ENCODE measurements around the gene PICALM. TPM values are rescaled to one million over a fixed set of nuclear protein-coding genes. Genes with fewer than 3 reads are reported as not detected.

PICALM gene
- total and polyA plus RNA-seq, 9 of the 15 experiments (the other 6 are each of a cell fraction or from before 2014, with no cell fraction given) = 41.3 to 990 (median 309) TPM

DNA sequence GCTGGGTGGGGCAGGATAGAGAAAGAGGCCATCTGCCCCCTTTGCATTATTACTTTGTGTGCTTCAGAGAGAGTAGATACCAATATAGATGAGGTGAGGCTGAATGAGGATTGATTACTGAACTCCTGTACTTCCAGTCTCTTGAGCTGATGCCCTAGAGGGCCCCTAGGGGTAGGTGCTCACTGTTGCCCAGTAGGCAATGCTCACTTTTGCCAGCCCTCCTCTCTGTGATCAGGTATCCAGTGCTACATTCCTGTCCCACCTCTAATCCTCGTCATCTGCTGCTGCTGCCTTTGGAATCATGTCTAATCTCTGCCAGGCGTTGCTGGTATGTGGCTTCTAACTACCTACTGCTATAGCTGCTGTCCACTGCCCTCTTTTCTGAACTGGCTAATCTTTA lies 156.5 kb downstream of the PICALM start:
- Histone ChIP-seq H3K27me3 (ENCODE audit: control insufficient read depth in 2 of 2, insufficient read depth in 2 of 2, low read length in 2 of 2) (peaks cover 4 to 8% of the 10 kb centered on the region in 2 experiments; a peak in 3 of 5 replicates), H3K27ac (ENCODE audit: extremely low read depth, low read depth, low read length) (no peak overlapping the region), H3K4me1 (replicated peaks in 1 of 2; ENCODE audit: control insufficient read depth in 2 of 2, insufficient read depth in 2 of 2, low read length in 2 of 2) (no peaks in the 10 kb centered on the region), H4K20me1 (replicated peaks; ENCODE audit: control insufficient read depth, insufficient read depth, low read length) (no peaks in the 10 kb centered on the region), H3K36me3 (ENCODE audit: control insufficient read depth, insufficient read depth, low read length) (no peaks in the 10 kb centered on the region), H3K4me2 (ENCODE audit: insufficient read depth, low read length) (no peak overlapping the region), H3K4me3 (no peak overlapping the region), H3K79me2 (ENCODE audit: control insufficient read depth, insufficient read depth, low read length) (no peaks in the 10 kb centered on the region), H2AFZ (ENCODE audit: low read depth, low read length) (no peak overlapping the region), H3K9me3 (replicated peaks; ENCODE audit: control insufficient read depth, insufficient read depth, low read depth, low read length) (no peaks in the 10 kb centered on the region), H3K9ac (ENCODE audit: insufficient read depth in 1 of 2, low read depth in 2 of 2, low read length in 2 of 2) (no peak overlapping the region), H3K9me1 (ENCODE audit: control insufficient read depth, insufficient read depth, low read length) (no peaks in the 10 kb centered on the region)
- BruUV-seq (replicated peaks) = no TSS peak
- in situ Hi-C loops (cut with MboI) (no loop called here), intact Hi-C loops (cut with micrococcal nuclease) (no loop called here)
- ChIA-PET POLR2A (interaction anchor here (0.6 kb wide), 2 partner anchors 11 to 159 kb away, joined by 3 read pairs; no protein-coding TSS in a partner anchor), CTCF (ENCODE audit: low intra/inter-chr PET ratio) (no interaction called here)
- TF ChIP-seq TCFL5 (CRISPR knock-in tag; conservative IDR thresholded peaks at IDR 0.05) (no peak), BRD9 (IDR thresholded peaks at IDR 0.05; ENCODE audit: low read depth, partially characterized antibody) (no peak), HDAC1 (IDR thresholded peaks at IDR 0.05) (no peak), HDAC3 (IDR thresholded peaks at IDR 0.05; ENCODE audit: borderline replicate concordance, partially characterized antibody) (no peak), ELF4 (CRISPR knock-in tag; IDR thresholded peaks at IDR 0.05) (no peak), ZNF699 (CRISPR knock-in tag; IDR thresholded peaks at IDR 0.05; ENCODE audit: insufficient replicate concordance) (no peak)
- TF ChIP-seq, protein P1, sequence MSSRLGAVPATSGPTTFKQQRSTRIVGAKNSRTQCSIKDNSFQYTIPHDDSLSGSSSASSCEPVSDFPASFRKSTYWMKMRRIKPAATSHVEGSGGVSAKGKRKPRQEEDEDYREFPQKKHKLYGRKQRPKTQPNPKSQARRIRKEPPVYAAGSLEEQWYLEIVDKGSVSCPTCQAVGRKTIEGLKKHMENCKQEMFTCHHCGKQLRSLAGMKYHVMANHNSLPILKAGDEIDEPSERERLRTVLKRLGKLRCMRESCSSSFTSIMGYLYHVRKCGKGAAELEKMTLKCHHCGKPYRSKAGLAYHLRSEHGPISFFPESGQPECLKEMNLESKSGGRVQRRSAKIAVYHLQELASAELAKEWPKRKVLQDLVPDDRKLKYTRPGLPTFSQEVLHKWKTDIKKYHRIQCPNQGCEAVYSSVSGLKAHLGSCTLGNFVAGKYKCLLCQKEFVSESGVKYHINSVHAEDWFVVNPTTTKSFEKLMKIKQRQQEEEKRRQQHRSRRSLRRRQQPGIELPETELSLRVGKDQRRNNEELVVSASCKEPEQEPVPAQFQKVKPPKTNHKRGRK (tag; IDR thresholded peaks at IDR 0.05) = no peak
- WGBS (ENCODE audit: insufficient coverage, low coverage, missing lambda C conversion rate) = 0% methylated on average over 2 of the region's 2 CpGs
- ATAC-seq (no peak), DNase-seq (ENCODE audit: extremely low read depth in 1 of 4, low spot score in 3 of 4) (no peak), FAIRE-seq (no peak)

Other genes starting within 250 kb of the PICALM start
- not detected in 2 replicates for gene CCDC83, start 213.7 kb downstream of the PICALM start, total RNA-seq (2014; rRNA removed)
- not detected in 2 replicates for gene CCDC83, start 213.7 kb downstream of the PICALM start, total RNA-seq (2014; rRNA removed; fragmentation: Illumina TruSeq; extraction: Trizol)
- gene CCDC83, start 213.7 kb downstream of the PICALM start, total RNA-seq (2015; rRNA removed; fragmentation: Illumina TruSeq; extraction: Trizol) = not detected in 2 replicates
- not detected in 2 replicates for gene CCDC83, start 213.7 kb downstream of the PICALM start, total RNA-seq (2021)
- gene CCDC83, start 213.7 kb downstream of the PICALM start, polyA plus RNA-seq (2011; rRNA removed) = not detected in 2 replicates
- gene CCDC83, start 213.7 kb downstream of the PICALM start, polyA plus RNA-seq (2014; fragmentation: Illumina TruSeq; extraction: Trizol) = not detected in 2 replicates
- gene CCDC83, start 213.7 kb downstream of the PICALM start, polyA plus RNA-seq (2014; fragmentation: Nextera tagmentation; extraction: Ambion mirVana) = not detected
- gene CCDC83, start 213.7 kb downstream of the PICALM start, polyA plus RNA-seq (2014; rRNA removed) = not detected in 2 replicates
- gene EED, start 175.7 kb upstream of the PICALM start, total RNA-seq (2014; rRNA removed) = 33.0 and 34.4 TPM in 2 replicates
- 57.1 and 62.6 TPM in 2 replicates for gene EED, start 175.7 kb upstream of the PICALM start, total RNA-seq (2014; rRNA removed; fragmentation: Illumina TruSeq; extraction: Trizol)
- 51.5 and 55.1 TPM in 2 replicates for gene EED, start 175.7 kb upstream of the PICALM start, total RNA-seq (2015; rRNA removed; fragmentation: Illumina TruSeq; extraction: Trizol)
- 47.4 and 47.8 TPM in 2 replicates for gene EED, start 175.7 kb upstream of the PICALM start, total RNA-seq (2021)
- gene EED, start 175.7 kb upstream of the PICALM start, polyA plus RNA-seq (2011; rRNA removed) = 61.6 and 99.5 TPM in 2 replicates
- gene EED, start 175.7 kb upstream of the PICALM start, polyA plus RNA-seq (2014; fragmentation: Illumina TruSeq; extraction: Trizol) = 41.9 and 43.1 TPM in 2 replicates
- 100 to 1,000 TPM; 108 to 110 TPM for gene EED, start 175.7 kb upstream of the PICALM start, polyA plus RNA-seq (2014; fragmentation: Nextera tagmentation; extraction: Ambion mirVana)
- gene EED, start 175.7 kb upstream of the PICALM start, polyA plus RNA-seq (2014; rRNA removed) = 47.3 and 48.0 TPM in 2 replicates
- 33.2 and 41.6 TPM in 2 replicates for gene HIKESHI, start 233.2 kb upstream of the PICALM start, total RNA-seq (2014; rRNA removed)
- gene HIKESHI, start 233.2 kb upstream of the PICALM start, total RNA-seq (2014; rRNA removed; fragmentation: Illumina TruSeq; extraction: Trizol) = 56.9 and 62.7 TPM in 2 replicates
- gene HIKESHI, start 233.2 kb upstream of the PICALM start, total RNA-seq (2015; rRNA removed; fragmentation: Illumina TruSeq; extraction: Trizol) = 50.6 and 58.5 TPM in 2 replicates
- gene HIKESHI, start 233.2 kb upstream of the PICALM start, total RNA-seq (2021) = 44.5 and 50.3 TPM in 2 replicates
- 151 and 179 TPM in 2 replicates for gene HIKESHI, start 233.2 kb upstream of the PICALM start, polyA plus RNA-seq (2011; rRNA removed)
- 54.2 and 55.5 TPM in 2 replicates for gene HIKESHI, start 233.2 kb upstream of the PICALM start, polyA plus RNA-seq (2014; fragmentation: Illumina TruSeq; extraction: Trizol)
- 100 to 1,000 TPM; 183 to 196 TPM for gene HIKESHI, start 233.2 kb upstream of the PICALM start, polyA plus RNA-seq (2014; fragmentation: Nextera tagmentation; extraction: Ambion mirVana)
- 55.0 and 66.1 TPM in 2 replicates for gene HIKESHI, start 233.2 kb upstream of the PICALM start, polyA plus RNA-seq (2014; rRNA removed)

Data from K562 (cell line).